Measurements from ENCODE around the gene CACNB4. TPM values are rescaled to one million over a fixed set of nuclear protein-coding genes. Genes with fewer than 3 reads are reported as not detected.

The CACNB4 gene
- total RNA-seq, 2 donors from 2014 or later, result 0.33 to 1.3 TPM

DNA sequence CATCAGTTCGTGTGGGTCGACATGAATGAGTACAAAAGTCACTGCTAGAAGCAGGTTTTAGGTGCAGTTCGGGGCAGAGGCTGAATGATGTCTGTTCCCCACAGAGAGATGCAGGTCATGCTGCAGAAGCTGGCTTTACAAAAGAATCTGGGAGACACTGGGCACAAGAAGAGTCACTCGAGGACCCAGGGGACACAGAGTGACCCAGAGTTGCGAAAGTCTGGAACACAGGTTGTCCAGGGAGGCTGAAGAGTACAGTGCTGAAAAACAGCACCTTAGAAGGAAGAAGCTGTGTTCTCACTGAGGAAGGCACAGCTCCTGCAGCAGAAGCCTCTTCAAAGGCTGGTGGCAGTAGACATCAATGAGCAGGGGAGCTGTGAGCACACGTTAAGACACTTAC, 14.8 kb downstream of the CACNB4 start:
- H3K4me3 ChIP-seq, result no peak overlapping the region
- intact Hi-C loops (cut with DNase I), result no loop called here
- no peak overlapping the region for H3K27ac ChIP-seq
- 83 to 87% methylated on average over 6 of the region's 6 CpGs for whole genome bisulfite sequencing, 2 donors
- no peak for ATAC-seq
- no peaks in the 10 kb centered on the region for H3K36me3 ChIP-seq (replicated peaks in 1 of 2; ENCODE audit: insufficient read depth in 1 of 2, low read depth in 2 of 2)
- H3K9me3 ChIP-seq, result no peaks in the 10 kb centered on the region
- no peak for DNase-seq
- no peak for TF ChIP-seq POLR2A (IDR thresholded peaks at IDR 0.05)
- TF ChIP-seq, protein P1, sequence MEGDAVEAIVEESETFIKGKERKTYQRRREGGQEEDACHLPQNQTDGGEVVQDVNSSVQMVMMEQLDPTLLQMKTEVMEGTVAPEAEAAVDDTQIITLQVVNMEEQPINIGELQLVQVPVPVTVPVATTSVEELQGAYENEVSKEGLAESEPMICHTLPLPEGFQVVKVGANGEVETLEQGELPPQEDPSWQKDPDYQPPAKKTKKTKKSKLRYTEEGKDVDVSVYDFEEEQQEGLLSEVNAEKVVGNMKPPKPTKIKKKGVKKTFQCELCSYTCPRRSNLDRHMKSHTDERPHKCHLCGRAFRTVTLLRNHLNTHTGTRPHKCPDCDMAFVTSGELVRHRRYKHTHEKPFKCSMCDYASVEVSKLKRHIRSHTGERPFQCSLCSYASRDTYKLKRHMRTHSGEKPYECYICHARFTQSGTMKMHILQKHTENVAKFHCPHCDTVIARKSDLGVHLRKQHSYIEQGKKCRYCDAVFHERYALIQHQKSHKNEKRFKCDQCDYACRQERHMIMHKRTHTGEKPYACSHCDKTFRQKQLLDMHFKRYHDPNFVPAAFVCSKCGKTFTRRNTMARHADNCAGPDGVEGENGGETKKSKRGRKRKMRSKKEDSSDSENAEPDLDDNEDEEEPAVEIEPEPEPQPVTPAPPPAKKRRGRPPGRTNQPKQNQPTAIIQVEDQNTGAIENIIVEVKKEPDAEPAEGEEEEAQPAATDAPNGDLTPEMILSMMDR (IDR thresholded peaks at IDR 0.05), result no peak
- no peaks in the 10 kb centered on the region for H3K27me3 ChIP-seq
- H3K4me1 ChIP-seq, result no peaks in the 10 kb centered on the region

DNA sequence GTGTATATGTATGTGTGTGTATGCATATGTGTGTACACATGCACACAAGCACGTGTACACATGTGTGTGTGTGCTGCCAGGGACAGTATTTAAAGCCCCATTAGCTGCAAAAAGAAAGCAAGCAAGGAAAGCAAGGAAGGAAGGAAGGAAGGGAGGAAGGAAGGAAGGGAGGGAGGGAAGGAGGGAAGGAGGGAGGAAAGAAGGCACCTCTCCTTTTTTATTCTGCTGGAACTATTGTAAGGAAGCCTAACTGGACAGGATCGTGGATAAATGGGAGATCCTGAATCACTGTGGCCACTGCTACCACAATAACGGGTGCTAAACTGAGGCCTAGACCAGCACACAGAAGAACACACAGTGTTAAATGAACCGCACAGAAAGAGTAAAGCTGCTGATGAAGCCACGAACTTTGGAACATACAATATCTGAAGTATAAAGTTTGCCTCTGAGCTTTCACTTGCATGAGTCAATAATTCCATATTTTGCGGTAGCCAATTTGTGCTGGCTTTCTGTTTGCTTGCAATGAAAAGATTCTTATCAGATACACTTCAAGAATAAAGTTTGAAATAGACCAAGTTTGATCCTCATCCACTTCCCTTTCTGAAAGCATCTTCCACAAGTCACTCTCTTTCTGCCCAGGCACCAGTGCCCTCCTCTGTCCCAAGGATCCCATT, 15.5 kb downstream of the CACNB4 start:
- Histone ChIP-seq H3K9me3 (no peaks in the 10 kb centered on the region), H3K4me1 (no peaks in the 10 kb centered on the region), H3K27me3 (no peaks in the 10 kb centered on the region), H3K36me3 (replicated peaks in 1 of 2; ENCODE audit: insufficient read depth in 1 of 2, low read depth in 2 of 2) (no peaks in the 10 kb centered on the region), H3K4me3 (no peak overlapping the region), H3K27ac (no peak overlapping the region)
- no peak for ATAC-seq
- intact Hi-C loops (cut with DNase I), result no loop called here
- no peak for TF ChIP-seq POLR2A (IDR thresholded peaks at IDR 0.05)
- TF ChIP-seq, protein P1 (IDR thresholded peaks at IDR 0.05), result no peak
- no peak for DNase-seq
- 68 to 75% methylated on average over 6 of the region's 6 CpGs for WGBS, 2 donors

DNA sequence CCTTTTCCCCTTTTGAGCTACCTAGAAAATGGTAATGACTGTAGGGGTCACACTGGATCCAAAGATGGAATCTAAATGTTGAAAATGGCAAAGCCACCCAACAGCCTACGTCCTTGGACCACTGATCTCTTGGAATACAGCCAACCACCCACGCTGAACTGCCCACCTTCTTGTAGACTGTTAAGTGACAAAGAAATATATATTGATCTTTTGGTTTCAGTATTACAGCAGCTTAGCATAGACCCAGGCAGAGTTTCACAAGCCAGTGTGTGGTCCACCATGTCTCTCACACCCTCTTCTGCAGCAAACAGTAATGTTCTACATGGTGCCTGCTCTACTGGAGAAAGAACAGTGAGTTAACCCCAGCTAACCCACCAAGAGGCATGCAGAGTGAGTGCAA, 20.2 kb downstream of the CACNB4 start:
- ATAC-seq, result no peak
- intact Hi-C loops (cut with DNase I), result no loop called here
- TF ChIP-seq POLR2A (IDR thresholded peaks at IDR 0.05), result no peak
- TF ChIP-seq, protein P1 (IDR thresholded peaks at IDR 0.05), result no peak
- Histone ChIP-seq H3K36me3 (replicated peaks in 1 of 2; ENCODE audit: insufficient read depth in 1 of 2, low read depth in 2 of 2) (no peaks in the 10 kb centered on the region), H3K27ac (no peak overlapping the region), H3K9me3 (no peaks in the 10 kb centered on the region), H3K4me3 (no peak overlapping the region), H3K4me1 (peaks cover 8% of the 10 kb centered on the region), H3K27me3 (no peaks in the 10 kb centered on the region)
- no peak for DNase-seq
- whole genome bisulfite sequencing, 2 donors, result 42 to 50% methylated on average over 2 of the region's 2 CpGs

DNA sequence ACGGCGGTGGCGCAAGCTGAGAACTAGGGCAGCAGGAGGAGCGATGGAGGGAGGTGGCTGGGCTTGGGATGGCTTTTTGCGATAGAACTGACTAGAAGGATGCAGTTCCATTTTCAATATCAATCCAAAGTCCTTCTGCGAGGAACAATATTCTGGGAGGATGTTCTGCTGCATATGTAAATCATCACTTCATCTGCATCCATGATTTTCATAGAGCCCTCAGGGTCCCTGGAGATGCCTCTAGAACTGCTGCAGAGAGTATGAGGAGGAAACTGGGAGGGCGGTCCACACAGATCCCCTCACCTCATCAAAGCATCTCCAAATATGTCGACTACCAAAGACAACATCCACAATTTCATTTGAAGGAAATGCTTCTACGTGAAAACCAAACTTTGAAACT, 20.8 kb downstream of the CACNB4 start:
- intact Hi-C loops (cut with DNase I), result no loop called here
- Histone ChIP-seq H3K9me3 (no peaks in the 10 kb centered on the region), H3K36me3 (replicated peaks in 1 of 2; ENCODE audit: insufficient read depth in 1 of 2, low read depth in 2 of 2) (no peaks in the 10 kb centered on the region), H3K4me3 (no peak overlapping the region), H3K27ac (no peak overlapping the region), H3K4me1 (peaks cover 8% of the 10 kb centered on the region), H3K27me3 (no peaks in the 10 kb centered on the region)
- no peak for ATAC-seq
- 92 to 93% methylated on average over 9 of the region's 9 CpGs for WGBS, 2 donors
- TF ChIP-seq, protein P1 (IDR thresholded peaks at IDR 0.05), result no peak
- TF ChIP-seq POLR2A (IDR thresholded peaks at IDR 0.05), result no peak
- no peak for DNase-seq

DNA sequence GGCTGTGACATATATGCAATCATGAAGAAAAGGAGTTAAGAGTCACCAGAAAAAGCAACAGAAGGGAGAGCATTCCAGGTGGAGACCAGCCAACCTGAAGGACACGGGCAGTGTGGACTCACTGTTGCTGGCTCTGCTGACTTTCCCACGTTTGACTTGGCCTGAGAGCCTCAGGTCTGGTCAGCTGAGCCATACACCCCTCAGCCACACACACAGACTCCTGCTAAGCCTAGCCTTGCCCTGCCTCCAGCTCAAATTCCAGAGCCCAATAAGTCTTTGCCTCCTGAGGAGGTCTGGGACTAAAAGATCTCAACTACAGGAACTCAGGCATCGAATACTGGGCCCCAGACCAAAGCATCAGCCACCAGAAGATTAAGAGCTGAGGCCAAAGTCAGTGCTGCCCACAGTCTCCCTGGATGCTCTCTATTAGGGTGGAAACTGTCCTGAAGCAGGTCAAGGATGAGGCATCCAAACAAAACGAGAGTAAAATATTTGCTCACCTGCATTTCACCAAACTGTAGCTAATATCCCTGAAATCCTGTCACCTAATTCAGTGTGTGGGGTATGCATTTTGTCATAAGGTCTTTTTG, 23.3 kb downstream of the CACNB4 start:
- WGBS, 2 donors, result 20 to 24% methylated on average over 4 of the region's 4 CpGs
- intact Hi-C loops (cut with DNase I), result no loop called here
- peak; percentile 84 for ATAC-seq
- Histone ChIP-seq H3K27me3 (no peaks in the 10 kb centered on the region), H3K27ac (no peak overlapping the region), H3K36me3 (replicated peaks in 1 of 2; ENCODE audit: insufficient read depth in 1 of 2, low read depth in 2 of 2) (no peaks in the 10 kb centered on the region), H3K9me3 (no peaks in the 10 kb centered on the region), H3K4me1 (peaks cover 8% of the 10 kb centered on the region), H3K4me3 (no peak overlapping the region)
- DNase-seq, result peak; percentile 49 to 79 (median 72)
- TF ChIP-seq, protein P1 (IDR thresholded peaks at IDR 0.05), result no peak
